Measurements from ENCODE around the gene RAD51C.

DNA sequence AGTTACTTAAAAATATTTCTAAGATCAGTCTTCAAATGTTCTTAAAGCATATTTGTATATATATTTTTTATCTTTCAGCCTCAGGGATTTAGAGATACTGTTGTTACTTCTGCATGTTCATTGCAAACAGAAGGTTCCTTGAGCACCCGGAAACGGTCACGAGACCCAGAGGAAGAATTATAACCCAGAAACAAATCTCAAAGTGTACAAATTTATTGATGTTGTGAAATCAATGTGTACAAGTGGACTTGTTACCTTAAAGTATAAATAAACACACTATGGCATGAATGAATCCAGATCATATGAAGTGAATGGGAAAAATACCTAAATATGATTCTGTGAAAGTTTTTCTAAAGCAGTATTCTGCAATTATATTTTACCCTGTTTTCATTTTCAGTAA is 41.6 kb downstream of the RAD51C start:
- TF ChIP-seq, protein P1, sequence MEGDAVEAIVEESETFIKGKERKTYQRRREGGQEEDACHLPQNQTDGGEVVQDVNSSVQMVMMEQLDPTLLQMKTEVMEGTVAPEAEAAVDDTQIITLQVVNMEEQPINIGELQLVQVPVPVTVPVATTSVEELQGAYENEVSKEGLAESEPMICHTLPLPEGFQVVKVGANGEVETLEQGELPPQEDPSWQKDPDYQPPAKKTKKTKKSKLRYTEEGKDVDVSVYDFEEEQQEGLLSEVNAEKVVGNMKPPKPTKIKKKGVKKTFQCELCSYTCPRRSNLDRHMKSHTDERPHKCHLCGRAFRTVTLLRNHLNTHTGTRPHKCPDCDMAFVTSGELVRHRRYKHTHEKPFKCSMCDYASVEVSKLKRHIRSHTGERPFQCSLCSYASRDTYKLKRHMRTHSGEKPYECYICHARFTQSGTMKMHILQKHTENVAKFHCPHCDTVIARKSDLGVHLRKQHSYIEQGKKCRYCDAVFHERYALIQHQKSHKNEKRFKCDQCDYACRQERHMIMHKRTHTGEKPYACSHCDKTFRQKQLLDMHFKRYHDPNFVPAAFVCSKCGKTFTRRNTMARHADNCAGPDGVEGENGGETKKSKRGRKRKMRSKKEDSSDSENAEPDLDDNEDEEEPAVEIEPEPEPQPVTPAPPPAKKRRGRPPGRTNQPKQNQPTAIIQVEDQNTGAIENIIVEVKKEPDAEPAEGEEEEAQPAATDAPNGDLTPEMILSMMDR (IDR thresholded peaks at IDR 0.05; ENCODE audit: poor library complexity): no peak
- TF ChIP-seq EZH2phosphoT487 (IDR thresholded peaks at IDR 0.05; ENCODE audit: low read depth, severe bottlenecking, unreplicated experiment) (no peak), EZH2 (IDR thresholded peaks at IDR 0.05; ENCODE audit: borderline replicate concordance) (no peak)

Measured in hepatocyte (in vitro differentiated cells).